AML-193 (cell line): ENCODE data around the gene HIRA.
A peak's percentile ranks its signal among the peaks of the same experiment; 100 is the strongest.

Experiments used
- DNase-seq, 2 experiments: peaks; one replicate each; lab custom pipeline; 2025; lab: John Stamatoyannopoulos, UW

HIRA gene, protein sequence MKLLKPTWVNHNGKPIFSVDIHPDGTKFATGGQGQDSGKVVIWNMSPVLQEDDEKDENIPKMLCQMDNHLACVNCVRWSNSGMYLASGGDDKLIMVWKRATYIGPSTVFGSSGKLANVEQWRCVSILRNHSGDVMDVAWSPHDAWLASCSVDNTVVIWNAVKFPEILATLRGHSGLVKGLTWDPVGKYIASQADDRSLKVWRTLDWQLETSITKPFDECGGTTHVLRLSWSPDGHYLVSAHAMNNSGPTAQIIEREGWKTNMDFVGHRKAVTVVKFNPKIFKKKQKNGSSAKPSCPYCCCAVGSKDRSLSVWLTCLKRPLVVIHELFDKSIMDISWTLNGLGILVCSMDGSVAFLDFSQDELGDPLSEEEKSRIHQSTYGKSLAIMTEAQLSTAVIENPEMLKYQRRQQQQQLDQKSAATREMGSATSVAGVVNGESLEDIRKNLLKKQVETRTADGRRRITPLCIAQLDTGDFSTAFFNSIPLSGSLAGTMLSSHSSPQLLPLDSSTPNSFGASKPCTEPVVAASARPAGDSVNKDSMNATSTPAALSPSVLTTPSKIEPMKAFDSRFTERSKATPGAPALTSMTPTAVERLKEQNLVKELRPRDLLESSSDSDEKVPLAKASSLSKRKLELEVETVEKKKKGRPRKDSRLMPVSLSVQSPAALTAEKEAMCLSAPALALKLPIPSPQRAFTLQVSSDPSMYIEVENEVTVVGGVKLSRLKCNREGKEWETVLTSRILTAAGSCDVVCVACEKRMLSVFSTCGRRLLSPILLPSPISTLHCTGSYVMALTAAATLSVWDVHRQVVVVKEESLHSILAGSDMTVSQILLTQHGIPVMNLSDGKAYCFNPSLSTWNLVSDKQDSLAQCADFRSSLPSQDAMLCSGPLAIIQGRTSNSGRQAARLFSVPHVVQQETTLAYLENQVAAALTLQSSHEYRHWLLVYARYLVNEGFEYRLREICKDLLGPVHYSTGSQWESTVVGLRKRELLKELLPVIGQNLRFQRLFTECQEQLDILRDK

DNA sequence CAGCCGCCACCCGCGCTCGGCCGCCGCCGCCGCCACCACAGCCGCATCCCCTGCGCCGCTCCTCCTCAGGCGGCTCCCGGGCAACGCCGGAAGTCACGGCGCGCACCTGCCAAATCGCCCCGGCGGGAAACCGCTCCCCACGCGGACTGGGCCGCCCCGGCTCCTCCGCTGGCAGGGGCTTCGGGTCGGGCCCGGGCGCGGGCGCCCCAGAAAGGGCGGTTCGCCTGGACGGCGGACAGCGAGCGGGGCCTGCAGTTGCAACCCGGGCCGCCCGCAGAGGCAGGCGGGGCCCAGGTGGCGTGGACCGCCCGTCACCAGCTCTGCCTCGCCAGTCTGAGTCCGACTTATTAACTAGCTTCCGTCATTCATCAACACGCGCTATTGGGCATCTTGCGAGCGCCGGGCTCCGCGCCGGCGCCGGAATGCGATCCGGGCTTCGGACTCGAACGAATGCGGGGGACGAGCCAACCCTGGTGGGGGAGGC lies at the start of gene HIRA:
Gene HIRA (minus strand): TSS at position 85 of the 484 bp plus-strand sequence. CDS start 257 bp downstream, outside the sequence.
- peak; percentile 46 to 61 for DNase-seq

DNA sequence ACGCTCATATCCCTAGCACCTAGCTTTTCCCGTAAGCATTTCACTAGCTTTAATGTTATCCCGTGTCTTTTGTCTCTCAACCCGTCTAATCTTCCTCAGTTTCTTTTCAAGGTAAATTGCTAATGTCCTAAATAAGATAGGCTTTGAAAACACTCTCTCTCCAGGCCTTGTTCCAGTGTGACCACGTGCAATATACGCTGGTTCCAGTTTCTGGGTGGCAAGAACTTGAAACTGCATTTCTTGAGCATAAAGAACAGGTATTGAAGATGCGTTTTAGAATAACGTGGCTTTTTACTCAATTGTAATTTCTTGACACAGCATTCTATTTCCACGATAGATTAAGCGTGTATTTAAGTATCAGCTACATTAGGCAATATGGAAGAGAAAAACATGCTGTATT lies 49.3 kb upstream of the HIRA start:
- DNase-seq: no peak

DNA sequence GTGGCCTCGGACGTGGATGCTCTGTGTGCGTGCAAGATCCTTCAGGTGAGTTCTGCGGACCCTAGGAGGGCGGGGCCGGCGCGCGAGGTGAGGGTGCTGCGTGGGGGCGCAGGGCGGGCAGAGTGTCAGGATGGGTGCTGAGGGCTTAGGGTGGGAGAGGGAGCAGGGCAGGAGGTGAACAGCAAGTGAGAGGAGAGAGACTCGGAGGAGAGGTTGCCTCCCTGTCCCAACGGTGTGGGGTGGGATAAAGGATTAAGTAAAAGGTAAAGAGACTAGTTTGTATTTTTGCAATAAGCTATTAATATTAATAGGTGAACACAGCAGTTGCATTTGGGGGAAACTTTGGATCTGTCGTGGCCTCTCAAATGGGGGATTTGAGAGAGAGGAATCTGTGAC lies 48.6 kb upstream of the HIRA start:
- DNase-seq: no peak

DNA sequence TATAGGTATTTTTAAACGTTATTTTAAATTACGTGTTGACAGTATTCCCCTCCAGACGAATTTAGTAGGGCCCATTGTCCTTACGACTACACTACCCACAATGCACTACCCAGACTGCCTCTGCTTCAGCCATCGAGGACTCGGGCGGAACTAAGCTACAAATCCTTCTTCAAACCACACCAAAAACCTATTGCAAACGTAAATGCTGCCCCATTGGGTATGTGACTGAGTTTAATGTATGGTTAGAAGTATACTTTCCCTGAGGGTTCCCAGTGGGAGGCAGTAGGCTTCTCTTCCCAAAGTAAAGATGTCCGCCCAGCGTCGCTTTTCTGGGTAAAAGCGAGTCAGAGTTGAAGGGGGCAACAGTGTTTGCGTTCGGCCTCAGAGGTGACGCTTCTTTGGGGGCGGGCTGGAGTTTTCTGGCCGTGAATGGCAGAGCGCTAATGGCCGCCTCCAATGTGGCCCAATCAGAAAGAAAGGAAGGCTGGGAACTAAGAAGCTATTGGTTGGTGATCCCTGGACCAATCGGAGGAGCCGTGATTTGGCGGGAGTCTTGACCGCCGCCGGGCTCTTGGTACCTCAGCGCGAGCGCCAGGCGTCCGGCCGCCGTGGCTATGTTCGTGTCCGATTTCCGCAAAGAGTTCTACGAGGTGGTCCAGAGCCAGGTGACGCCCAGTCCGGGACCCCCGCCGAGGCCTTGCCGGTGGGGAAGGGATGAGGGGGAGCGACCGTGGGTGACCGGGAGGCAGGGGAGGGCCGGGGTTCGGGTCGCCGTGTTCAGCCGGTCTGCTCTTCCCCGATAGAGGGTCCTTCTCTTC lies 48.0 kb upstream of the HIRA start, which contains the start of gene CDC45:
Gene CDC45 (plus strand): TSS at position 566 of the 818 bp plus-strand sequence. CDS start 49 bp downstream, at position 615.
- peak; percentile 98 for DNase-seq

DNA sequence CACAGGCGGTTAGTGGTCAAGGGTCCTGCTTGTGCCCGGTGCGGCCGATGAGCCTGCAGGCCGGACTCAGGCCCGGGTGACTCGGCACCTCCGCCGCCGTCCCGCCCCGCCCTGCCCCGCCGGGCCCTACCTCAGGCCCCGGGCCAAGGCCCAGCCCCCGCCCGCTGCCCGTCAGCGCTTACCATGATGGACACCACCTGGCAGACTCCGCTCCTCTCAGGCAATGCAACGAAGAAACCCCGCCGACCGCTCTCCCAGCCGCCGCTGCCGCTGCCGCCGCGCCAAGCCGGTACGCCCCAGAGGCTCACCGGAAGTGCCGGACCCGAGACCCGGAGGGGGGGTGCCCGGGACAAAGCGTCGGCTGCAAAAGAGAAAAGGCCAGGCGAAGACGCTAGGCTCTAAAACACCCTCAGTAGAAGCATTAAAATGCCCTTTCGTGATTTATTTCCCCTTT lies 47.4 kb upstream of the HIRA start, which contains the start of gene UFD1:
Gene UFD1 (minus strand): TSS at position 293 of the 454 bp plus-strand sequence. CDS start 108 bp downstream, at position 185.
- peak in 1 of 2 experiments; percentile 82 for DNase-seq

DNA sequence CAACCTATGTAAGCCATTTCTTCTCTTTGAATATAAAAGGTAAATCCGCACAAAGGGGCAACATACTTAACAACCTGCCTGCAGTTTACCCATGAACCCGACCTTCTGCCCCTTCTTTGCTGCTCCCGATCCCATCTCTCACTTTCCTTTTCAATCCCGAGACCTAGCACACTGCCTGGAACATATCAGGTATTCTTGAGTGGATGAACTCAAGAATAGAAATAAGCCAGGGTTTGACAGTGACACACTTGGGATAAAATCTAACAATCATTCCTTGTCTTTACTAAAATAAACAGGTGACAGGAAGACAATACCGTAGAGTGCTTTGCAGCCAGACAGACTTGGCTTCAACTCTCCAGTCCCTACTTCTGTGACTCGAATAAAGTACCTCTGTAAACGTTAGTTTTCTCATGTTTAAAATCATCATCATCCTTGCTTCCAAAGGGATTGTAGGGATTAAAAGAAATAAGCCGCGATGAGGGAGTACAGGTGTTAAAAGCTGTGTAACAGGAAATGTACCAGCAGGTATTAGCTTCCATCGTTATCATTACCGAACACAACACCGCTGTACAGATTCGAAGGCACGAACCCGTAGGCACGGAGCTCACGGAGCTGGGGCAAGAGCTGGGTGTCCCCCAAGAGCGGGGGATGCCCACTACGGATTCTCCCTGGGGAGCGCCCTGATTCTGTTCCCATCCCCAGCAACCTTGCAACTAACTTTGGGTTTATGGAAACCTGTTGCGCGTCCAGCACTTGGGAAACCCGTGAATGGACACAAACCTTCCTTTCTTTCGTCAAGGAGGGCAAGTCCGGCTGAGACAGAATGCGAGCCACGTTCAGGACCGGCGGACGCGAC lies 46.7 kb upstream of the HIRA start:
- no peak for DNase-seq

DNA sequence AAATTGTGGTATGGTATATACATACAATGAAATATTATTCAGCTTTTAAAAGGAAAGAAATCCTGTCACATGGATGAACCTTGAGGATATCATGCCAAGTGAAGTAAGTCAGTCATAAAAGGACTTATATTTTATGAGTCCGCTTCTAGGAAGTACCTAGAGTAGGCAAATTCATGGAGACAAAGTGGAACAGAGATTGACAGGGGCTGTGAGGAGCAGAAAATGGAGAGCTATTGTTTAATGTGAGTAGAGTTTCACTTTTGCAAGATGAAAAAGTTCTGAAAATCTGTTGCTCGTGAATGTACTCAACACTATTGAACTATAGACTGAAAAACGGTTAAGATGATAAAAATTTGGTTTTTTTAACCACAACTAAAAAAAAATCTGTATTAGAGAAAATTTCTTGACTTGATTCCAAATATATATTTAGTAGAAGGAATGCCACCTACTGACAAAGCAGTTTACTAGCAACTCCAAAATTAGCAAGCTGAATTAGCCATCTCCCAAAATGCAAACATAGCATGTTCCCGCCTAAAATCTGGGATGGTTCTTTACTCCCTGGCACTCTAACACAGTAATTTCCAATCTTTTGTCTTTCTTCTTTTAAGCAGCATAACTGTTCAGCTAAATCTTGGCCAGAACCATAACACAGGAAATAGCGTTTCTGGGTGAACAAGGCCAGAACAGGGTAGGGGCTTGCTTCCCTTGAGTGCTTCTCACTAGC lies 46.0 kb upstream of the HIRA start:
- peak; percentile 8 to 9 for DNase-seq

DNA sequence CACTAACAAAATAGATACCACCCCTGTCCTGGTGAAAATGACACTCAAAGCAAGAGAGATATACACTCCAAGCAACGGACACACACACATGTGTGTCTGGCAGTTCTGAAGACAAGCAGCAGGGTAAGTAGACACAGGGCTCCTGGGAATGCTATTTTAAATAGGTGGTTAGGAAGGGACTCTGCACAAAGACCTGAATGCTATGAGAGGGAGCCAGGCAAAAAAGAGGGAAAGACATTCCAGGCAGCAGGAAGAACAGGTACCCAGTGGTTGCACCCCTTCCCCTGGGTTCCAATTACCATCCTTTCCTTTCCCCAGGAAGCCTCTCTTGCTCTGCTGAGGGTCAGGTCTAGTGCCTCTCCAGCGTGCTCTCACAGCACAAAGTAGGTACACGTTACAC lies 44.5 kb upstream of the HIRA start:
- no peak for DNase-seq

DNA sequence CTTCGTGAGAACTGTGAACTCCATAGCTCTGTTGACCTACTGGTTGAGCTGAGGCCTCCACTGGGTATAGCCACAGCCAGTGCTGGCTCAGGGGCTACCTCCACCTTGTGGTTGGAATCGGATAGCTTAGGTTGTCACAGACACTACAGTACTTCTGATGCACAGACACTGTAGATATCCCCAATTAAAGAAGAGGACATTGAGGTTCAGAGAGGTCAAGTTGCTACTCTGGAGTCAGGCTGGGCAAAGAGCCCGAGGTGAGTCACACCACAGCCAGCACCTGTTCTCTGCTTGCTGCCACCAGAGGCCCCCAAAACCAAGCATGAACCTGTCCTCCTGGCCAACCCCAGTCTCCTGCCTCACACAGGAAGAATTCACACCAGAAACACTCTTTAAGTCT lies 42.0 kb upstream of the HIRA start:
- DNase-seq: no peak

DNA sequence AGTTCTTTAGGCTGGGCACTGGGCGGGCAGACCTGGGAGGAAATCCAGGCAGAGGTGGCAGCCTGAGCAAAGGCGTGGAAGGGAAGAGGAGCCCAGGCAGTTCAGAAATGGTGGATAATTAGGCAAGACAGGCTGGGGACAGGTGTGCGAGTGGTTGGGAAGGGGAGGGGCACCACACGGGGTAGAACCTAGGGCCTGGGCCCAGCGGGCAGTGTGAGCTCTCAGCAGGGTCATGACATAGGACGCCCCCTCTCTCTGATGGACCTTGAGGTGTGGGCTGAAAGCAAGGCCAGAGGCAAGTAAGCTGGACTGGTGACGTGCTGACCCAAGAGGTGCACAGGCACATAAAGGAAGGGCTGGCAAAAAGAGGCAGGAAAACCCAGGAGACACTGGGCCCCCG lies 40.7 kb upstream of the HIRA start:
- no peak for DNase-seq

DNA sequence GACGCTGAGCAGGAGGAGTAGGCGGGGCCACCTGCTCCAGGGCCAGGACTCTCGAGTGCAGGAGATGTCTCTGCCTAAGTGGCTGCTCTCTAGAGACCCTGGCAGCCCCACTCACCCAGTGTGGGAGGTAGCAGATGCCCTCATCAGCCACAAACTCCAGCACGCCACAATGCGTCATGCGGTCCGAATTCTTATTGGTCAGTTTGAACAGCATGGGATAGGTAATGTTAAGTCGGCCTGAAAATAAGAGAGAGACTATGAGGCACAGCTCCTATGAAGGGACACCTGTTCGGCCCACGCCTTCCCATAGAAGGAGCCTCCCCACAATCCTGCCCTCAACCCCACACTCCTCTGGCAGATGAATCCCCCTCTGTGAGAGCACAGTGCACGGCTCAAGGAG lies 40.0 kb upstream of the HIRA start:
- DNase-seq: no peak

DNA sequence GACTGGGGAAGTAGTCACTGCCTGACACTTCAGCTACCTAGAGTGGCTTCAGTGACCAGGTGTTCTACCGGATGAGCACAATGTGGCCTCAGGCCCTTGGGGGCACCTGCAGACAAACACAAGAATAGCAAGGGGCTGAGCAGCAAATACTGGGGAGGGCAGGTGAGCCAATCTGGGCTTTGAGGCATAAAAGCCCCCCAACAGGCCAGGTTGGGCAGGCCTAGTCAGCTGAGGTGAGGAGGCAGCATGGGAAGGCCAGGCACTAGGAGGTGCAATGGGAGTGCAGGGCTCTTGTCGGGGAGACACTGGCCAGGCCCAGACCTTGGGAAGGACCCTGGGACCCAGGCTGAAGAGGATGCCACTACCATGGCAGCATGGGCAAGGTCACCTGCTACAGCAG lies 38.5 kb upstream of the HIRA start:
- no peak for DNase-seq

DNA sequence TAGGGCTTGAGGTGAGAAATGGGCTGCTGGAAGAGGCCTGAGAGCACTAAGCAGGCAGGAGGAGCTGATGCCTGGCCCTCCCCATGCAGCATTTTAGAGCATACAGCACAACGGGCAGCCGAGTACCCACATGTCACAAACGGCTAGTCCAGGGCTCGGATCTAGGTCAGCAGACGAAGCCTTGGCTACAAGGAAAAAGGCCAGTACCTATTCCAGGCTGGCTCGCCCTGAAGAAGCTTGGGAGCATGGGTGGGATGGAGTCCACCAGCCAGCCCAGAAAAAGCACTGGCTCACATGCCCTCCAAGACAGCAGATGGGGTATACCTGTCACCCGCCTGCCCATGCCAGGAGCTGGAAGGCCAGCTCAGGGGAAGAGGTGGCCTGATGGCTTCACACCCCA lies 37.9 kb upstream of the HIRA start:
- no peak for DNase-seq

DNA sequence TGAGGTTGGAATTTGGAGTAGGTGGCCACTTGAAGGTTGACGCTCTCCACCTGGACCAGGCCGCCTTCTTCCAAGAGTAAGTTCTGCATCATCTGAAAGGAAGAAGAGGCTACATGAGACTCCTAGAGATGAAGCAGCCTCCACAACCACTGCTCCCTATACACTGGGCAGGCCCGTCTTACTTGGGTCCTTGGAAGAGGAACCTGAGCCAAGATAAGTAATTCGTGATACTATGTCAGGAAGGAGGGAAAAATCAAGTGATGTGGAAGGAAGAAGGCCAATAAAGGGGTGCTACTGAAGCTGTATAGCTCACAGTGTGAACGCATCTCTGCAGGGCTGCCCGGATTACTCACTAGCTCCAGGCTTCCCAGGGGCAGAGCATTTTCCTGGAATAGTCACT lies 36.4 kb upstream of the HIRA start:
- DNase-seq: no peak

DNA sequence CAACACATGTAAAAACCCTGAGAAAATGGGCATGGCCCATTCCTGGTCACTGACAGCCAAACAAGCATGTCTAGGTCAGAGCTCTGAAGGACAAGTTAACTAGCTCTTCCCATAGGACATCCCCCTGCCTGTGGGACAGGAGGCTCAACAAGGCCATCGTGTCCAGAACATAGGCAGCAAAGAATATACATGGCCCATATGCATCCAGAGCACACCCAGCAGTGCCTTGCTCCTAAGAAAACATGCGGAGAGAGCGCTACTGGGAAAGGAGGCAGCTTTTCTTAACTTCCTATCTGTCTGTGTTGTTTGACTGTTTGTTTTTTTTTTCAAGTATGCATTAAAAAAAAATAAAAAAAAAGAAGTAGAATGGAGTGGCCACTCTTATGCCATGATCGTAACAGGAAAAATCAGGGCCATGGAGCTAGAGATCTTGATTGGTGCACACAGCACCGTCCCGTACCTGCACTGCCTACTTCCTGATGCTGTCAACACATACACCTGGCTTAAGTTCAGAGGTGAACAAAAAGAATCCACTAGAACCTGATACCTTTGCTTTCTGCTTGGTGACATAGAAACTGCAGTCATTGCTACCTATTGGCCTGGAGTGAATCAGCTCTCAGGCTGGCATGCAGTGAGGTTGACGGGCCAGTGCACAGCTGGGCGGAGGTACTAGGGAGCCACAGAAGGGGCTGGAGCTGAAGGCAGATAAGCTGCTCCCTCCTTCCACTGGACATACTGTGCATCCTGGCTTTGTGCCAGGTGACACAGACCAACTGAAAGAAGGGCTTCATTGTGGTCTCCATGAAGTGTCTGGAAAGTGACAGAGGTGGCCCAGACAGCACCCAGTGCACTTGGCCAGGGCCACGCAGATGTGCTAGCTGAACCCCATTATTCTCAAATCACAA lies 35.6 kb upstream of the HIRA start:
- DNase-seq: no peak

DNA sequence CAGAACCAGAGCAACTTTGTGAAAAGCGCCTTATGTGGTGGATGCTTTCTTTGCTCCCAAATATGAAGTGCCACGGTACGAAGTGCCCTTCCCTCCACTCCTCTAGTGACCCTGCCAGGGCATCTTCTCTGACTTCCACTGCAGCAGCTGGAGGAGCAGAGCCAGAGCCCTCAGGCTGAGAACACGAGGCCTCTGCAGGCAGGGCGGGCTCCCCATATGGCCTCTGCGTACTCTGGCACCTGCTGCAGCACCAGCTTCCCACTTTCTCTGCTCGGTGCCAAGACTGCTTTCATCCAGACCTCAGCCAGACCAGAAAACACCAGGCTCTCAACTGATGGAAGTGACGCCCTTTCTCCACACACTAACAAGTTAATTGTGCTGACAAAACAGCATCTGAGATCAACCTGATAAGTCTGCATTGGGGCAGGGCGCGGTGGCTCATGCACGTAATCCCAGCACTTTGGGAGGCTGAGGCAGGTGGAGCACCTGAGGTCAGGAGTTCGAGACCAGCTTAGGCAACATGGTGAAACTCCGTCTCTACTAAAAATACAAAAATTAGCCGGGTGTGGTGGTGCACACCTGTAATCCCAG lies 34.7 kb upstream of the HIRA start:
- DNase-seq: no peak

DNA sequence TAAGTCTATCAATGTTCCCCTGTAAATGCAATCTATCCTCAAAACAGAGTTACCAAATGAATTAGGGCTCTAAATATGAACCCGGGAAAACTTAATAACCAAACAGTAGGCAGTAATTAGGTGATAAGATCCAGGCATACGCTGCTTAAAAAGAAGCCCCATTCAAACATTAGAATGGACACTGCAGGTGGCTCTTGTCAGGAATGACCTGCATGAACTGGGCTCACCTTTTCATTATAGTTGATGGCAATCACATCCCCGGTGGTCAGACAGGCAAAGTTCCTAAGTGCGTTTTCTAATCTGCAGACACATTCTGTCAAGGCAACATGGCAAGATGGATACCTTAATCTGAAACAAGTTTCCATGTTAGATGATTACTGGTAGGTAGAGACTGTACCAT lies 33.4 kb upstream of the HIRA start:
- DNase-seq: no peak

DNA sequence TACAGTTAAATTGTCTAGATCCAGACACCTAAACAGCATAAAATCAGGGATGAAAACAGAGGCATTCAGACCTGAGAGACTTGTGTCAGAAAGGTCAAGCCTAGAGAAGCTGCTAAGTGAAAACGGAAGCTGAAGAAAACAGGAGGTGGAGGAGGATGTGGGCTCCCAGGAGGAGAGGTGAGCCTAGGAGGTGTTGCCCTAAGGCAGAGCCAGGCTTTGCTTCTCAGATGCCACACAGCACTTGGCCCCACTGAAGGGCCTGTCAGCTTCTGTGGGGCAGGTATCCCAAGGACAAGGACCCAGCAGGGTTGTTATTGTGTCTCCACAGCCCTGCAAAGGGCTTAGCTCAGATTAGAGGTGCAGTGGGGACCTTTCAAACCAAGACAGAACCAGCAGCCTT lies 33.0 kb upstream of the HIRA start:
- DNase-seq: no peak
